Activated B cell treated with CpG ODN at 0.5 μM for 24 hours (primary cell): ENCODE measurements around the gene RIC3. TPM values are rescaled to one million over a fixed set of nuclear protein-coding genes. Genes with fewer than 3 reads are reported as not detected.

ENCODE experiments used
- ATAC-seq: fragments of 200-7000 bp; cut with Tn5 transposase; one replicate; pipeline ENCODE4 v1.10.0; 2021; ENCODE audit warnings: low read depth, mild to moderate bottlenecking, moderate library complexity
- CTCF ChIA-PET: fragments of 350-600 bp; sonication (Branson Sonifier 250); formaldehyde crosslinking; loops from one replicate; lab custom pipeline; 2021; ENCODE audit warnings: antibody characterized with exemption; lab: Charles Lee
- POLR2A ChIA-PET: fragments of 350-600 bp; sonication (Branson Sonifier 250); formaldehyde crosslinking; loops from one replicate; lab custom pipeline; 2021; ENCODE audit warnings: antibody characterized with exemption; lab: Charles Lee
- DNase-seq: peaks from one replicate; pipeline ENCODE4 v3.0.0; 2022
- H3K27ac Mint-ChIP-seq: one replicate; pipeline ENCODE4 v1.8.0; 2020; ENCODE audit warnings: mixed read lengths
- H3K27me3 Mint-ChIP-seq: one replicate; pipeline ENCODE4 v1.8.0; 2021; ENCODE audit warnings: mixed read lengths
- H3K36me3 Mint-ChIP-seq: one replicate; pipeline ENCODE4 v1.8.0; 2021; ENCODE audit warnings: low read depth, mixed read lengths
- H3K4me1 Mint-ChIP-seq: one replicate; pipeline ENCODE4 v1.8.0; 2021; ENCODE audit warnings: mixed read lengths
- H3K4me3 Mint-ChIP-seq: one replicate; pipeline ENCODE4 v1.8.0; 2020; ENCODE audit warnings: mild to moderate bottlenecking, mixed read lengths
- H3K9me3 Mint-ChIP-seq: one replicate; pipeline ENCODE4 v1.8.0; 2020; ENCODE audit warnings: mixed read lengths
- CTCF ChIP-seq: fragments of 200-600 bp; IDR thresholded peaks from one replicate; pipeline ENCODE4 v1.8.0; 2022; ENCODE audit warnings: antibody characterized with exemption, mild to moderate bottlenecking
- intact Hi-C: fragments of 100-400 bp; cut with micrococcal nuclease; formaldehyde crosslinking; loops from one replicate; pipeline ENCODE4 v1.15.1; 2024
- total RNA-seq: library from RNA; stranded (reverse); gene quantifications from 2 replicates; pipeline ENCODE4 v1.2.3, GENCODE V29; 2022

RIC3 gene
- total RNA-seq, 1 donor from 2014 or later = 52.8 TPM

- Mint-ChIP-seq H3K36me3 (no peaks in the 10 kb centered on the region), H3K27me3 (no peaks in the 10 kb centered on the region), H3K4me1 (no peaks in the 10 kb centered on the region), H3K4me3 (no peak overlapping the region), H3K9me3 (no peaks in the 10 kb centered on the region), H3K27ac (no peak overlapping the region)
- ChIA-PET CTCF (no interaction called here), POLR2A (no interaction called here)
- ATAC-seq (no peak), DNase-seq (no peak)
- TF ChIP-seq CTCF = no peak
- intact Hi-C loops = no loop called here
Observed at GRCh38 chr11:8060801-8061554, 107.8 kb downstream of the RIC3 start.

GRCh38 chr11:8060146-8060719 is 108.6 kb downstream of the RIC3 start:
- Mint-ChIP-seq H3K36me3 (no peaks in the 10 kb centered on the region), H3K27ac (no peak overlapping the region), H3K27me3 (no peaks in the 10 kb centered on the region), H3K9me3 (no peaks in the 10 kb centered on the region), H3K4me1 (no peaks in the 10 kb centered on the region), H3K4me3 (no peak overlapping the region)
- no peak for DNase-seq
- CTCF ChIA-PET = no interaction called here
- intact Hi-C loops = no loop called here
- no peak for TF ChIP-seq CTCF
- ATAC-seq = no peak
- POLR2A ChIA-PET = no interaction called here

- H3K4me3 Mint-ChIP-seq = no peak overlapping the region
- ATAC-seq (no peak), DNase-seq (no peak)
- no peak overlapping the region for H3K27ac Mint-ChIP-seq
- no peaks in the 10 kb centered on the region for H3K36me3 Mint-ChIP-seq
- H3K4me1 Mint-ChIP-seq = no peaks in the 10 kb centered on the region
- TF ChIP-seq CTCF = no peak
- H3K27me3 Mint-ChIP-seq = no peaks in the 10 kb centered on the region
- intact Hi-C loops = no loop called here
- POLR2A ChIA-PET = no interaction called here
- no peaks in the 10 kb centered on the region for H3K9me3 Mint-ChIP-seq
- CTCF ChIA-PET = no interaction called here
Observed at GRCh38 chr11:8059571-8060011, 109.2 kb downstream of the RIC3 start.

DNA sequence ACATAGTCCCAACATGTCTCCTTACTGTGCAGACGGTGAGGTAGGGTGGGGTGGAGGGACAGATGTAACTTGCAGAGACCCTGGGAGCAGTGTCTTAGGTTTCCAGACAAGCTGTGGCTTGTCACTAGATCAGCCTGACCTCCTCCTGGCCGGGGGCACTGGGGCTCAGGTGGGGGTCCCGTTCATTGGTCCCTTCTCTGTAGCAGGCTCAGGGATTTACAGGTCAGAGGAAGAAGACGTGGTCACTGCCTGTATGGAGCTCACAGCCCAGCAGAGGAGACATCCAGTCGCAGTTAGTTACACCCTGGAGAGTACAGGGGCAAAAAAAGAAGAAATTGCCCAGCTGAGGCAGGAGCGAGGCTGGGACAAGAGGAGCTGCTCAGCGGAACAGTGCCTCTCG is 109.8 kb downstream of the RIC3 start:
- Mint-ChIP-seq H3K27me3 (no peaks in the 10 kb centered on the region), H3K4me3 (no peak overlapping the region), H3K27ac (no peak overlapping the region), H3K9me3 (no peaks in the 10 kb centered on the region), H3K4me1 (no peaks in the 10 kb centered on the region), H3K36me3 (no peaks in the 10 kb centered on the region)
- no peak for ATAC-seq
- POLR2A ChIA-PET = no interaction called here
- CTCF ChIA-PET = no interaction called here
- no peak for DNase-seq
- intact Hi-C loops = no loop called here
- no peak for TF ChIP-seq CTCF

DNA sequence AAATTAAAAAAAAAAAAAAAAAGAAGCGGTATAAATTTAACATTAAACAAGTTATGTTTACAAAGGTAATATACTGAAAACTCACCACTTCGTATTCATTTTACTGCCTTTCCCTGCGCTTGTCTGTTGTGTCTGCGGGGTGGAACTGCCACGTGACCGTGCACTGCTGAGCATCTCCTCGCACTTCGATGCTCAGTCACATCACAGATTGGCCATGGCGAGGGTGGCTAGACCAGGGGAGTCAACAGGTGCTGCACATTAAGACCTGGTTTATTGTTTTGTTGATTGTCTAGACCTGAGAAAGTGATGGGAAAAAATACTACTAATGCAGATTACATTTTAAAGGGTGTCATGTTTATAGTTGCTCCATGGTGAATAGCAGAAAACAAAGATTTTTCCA is 110.6 kb downstream of the RIC3 start:
- POLR2A ChIA-PET = no interaction called here
- ATAC-seq (no peak), DNase-seq (no peak)
- Mint-ChIP-seq H3K36me3 (no peaks in the 10 kb centered on the region), H3K9me3 (no peaks in the 10 kb centered on the region), H3K27me3 (no peaks in the 10 kb centered on the region), H3K27ac (no peak overlapping the region), H3K4me3 (no peak overlapping the region), H3K4me1 (no peaks in the 10 kb centered on the region)
- no peak for TF ChIP-seq CTCF
- intact Hi-C loops = no loop called here
- CTCF ChIA-PET = no interaction called here
